Stimulated activated CD4-positive, alpha-beta T cell treated with anti-CD3 and anti-CD28 coated beads, Interleukin-2, amount 100 ng/mL, for 48 hours (primary cell): ENCODE measurements around the gene TMPRSS6.

Experiments used
- DNase-seq, 2 donors: peaks; one replicate each; pipeline ENCODE4 v3.0.0-alpha.2; 2020

Gene TMPRSS6

GRCh38 chr22:37140686-37141323 is 31.3 kb upstream of the TMPRSS6 start:
- no peak for DNase-seq

GRCh38 chr22:37139762-37140161 is 30.2 kb upstream of the TMPRSS6 start:
- DNase-seq = no peak

- no peak for DNase-seq
Observed at GRCh38 chr22:37138849-37139561, 29.5 kb upstream of the TMPRSS6 start.

- no peak for DNase-seq
Observed at GRCh38 chr22:37137903-37138665, 28.6 kb upstream of the TMPRSS6 start.

- no peak for DNase-seq
Observed at GRCh38 chr22:37137131-37137530, 27.6 kb upstream of the TMPRSS6 start.

GRCh38 chr22:37135023-37135422 is 25.5 kb upstream of the TMPRSS6 start:
- DNase-seq = no peak

- DNase-seq = no peak
Observed at GRCh38 chr22:37133304-37134018, 23.9 kb upstream of the TMPRSS6 start.

- no peak for DNase-seq
Observed at GRCh38 chr22:37132773-37133172, 23.3 kb upstream of the TMPRSS6 start.

- DNase-seq = no peak
Observed at GRCh38 chr22:37129866-37130441, 20.4 kb upstream of the TMPRSS6 start.

- DNase-seq = no peak
Observed at GRCh38 chr22:37128555-37129281, 19.2 kb upstream of the TMPRSS6 start.

- DNase-seq = no peak
Observed at GRCh38 chr22:37127350-37127878, 17.9 kb upstream of the TMPRSS6 start.

- no peak for DNase-seq
Observed at GRCh38 chr22:37126882-37127281, 17.4 kb upstream of the TMPRSS6 start.

GRCh38 chr22:37126383-37126782 is 16.9 kb upstream of the TMPRSS6 start:
- no peak for DNase-seq

- DNase-seq = no peak
Observed at GRCh38 chr22:37123649-37124048, 14.1 kb upstream of the TMPRSS6 start.

GRCh38 chr22:37122598-37123180 is 13.2 kb upstream of the TMPRSS6 start:
- DNase-seq = no peak

GRCh38 chr22:37121887-37122591 is 12.5 kb upstream of the TMPRSS6 start:
- DNase-seq = peak; percentile 78 to 87

- DNase-seq = no peak
Observed at GRCh38 chr22:37120569-37121340, 11.2 kb upstream of the TMPRSS6 start.

GRCh38 chr22:37119872-37120271 is 10.4 kb upstream of the TMPRSS6 start:
- no peak for DNase-seq

GRCh38 chr22:37118083-37118482 is 8.6 kb upstream of the TMPRSS6 start:
- DNase-seq = no peak

GRCh38 chr22:37117092-37117491 is 7.6 kb upstream of the TMPRSS6 start:
- no peak for DNase-seq
